NT2/D1 (cell line): ENCODE data around the gene FETUB.

ENCODE experiments used
- DNase-seq: peaks from one replicate; pipeline ENCODE4 v3.0.0-alpha.2; 2011; ENCODE audit warnings: low read depth, low spot score
- H3K27me3 ChIP-seq: 2 replicates; pipeline ENCODE4 v1.6.0; 2011; ENCODE audit warnings: mild to moderate bottlenecking; ENCODE audit not compliant: insufficient read length, insufficient read depth
- H3K36me3 ChIP-seq: 2 replicates; pipeline ENCODE4 v1.6.1; 2011; ENCODE audit warnings: mild to moderate bottlenecking, low read length, mixed read lengths; ENCODE audit not compliant: insufficient read depth, insufficient read length
- H3K4me1 ChIP-seq: 2 replicates; pipeline ENCODE4 v1.5.1; 2011; ENCODE audit not compliant: insufficient read depth, insufficient read length
- H3K4me3 ChIP-seq: 2 replicates; pipeline ENCODE4 v1.5.1; 2011; ENCODE audit warnings: low read depth; ENCODE audit not compliant: insufficient read length
- H3K9ac ChIP-seq: 2 replicates; pipeline ENCODE4 v1.6.0; 2011; ENCODE audit warnings: low read depth; ENCODE audit not compliant: insufficient read length
- H3K9me3 ChIP-seq: 2 replicates; pipeline ENCODE4 v1.5.1; 2011; ENCODE audit warnings: mild to moderate bottlenecking, low read length; ENCODE audit not compliant: insufficient read depth
- SUZ12 ChIP-seq: IDR thresholded peaks from 2 replicates; pipeline ENCODE4 v1.6.1; 2011; ENCODE audit not compliant: insufficient read length, insufficient read depth; ENCODE audit errors: extremely low read depth
- YY1 ChIP-seq: IDR thresholded peaks from 2 replicates; pipeline ENCODE4 v1.6.1; 2011; ENCODE audit not compliant: insufficient read length, insufficient read depth
- ZNF274 ChIP-seq: IDR thresholded peaks from 2 replicates; pipeline ENCODE4 v1.6.1; 2011; ENCODE audit warnings: mild to moderate bottlenecking, low read depth, low read length

The FETUB gene

DNA sequence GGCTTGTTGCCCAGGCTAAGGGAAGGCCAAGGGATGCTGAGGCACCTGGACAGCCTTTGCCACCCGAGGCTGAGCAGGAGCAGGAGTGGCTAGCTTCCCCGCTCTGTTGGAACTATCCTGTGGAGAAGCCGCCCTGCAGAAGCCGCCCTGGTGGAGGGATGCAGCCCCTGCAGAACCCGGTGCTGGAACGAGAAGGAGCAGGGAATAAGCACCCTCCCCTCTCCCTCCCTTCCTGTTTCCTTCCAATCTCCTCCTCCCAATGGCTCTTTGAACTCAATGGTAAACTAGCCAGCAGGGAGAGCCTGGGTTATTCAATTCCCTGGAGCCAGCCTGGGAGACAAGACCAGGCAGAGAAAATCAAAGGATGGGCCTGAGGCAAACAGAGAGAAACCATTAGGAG is 13.8 kb downstream of the FETUB start:
- no peak overlapping the region for H3K9ac ChIP-seq
- H3K27me3 ChIP-seq: no peaks in the 10 kb centered on the region
- no peaks in the 10 kb centered on the region for H3K36me3 ChIP-seq
- no peaks in the 10 kb centered on the region for H3K4me1 ChIP-seq
- no peak for TF ChIP-seq YY1
- no peak for TF ChIP-seq SUZ12
- TF ChIP-seq ZNF274: no peak
- no peak overlapping the region for H3K4me3 ChIP-seq
- peak; percentile 55 for DNase-seq
- H3K9me3 ChIP-seq: peaks cover 4% of the 10 kb centered on the region; the same call in 1 of the 2 replicates

DNA sequence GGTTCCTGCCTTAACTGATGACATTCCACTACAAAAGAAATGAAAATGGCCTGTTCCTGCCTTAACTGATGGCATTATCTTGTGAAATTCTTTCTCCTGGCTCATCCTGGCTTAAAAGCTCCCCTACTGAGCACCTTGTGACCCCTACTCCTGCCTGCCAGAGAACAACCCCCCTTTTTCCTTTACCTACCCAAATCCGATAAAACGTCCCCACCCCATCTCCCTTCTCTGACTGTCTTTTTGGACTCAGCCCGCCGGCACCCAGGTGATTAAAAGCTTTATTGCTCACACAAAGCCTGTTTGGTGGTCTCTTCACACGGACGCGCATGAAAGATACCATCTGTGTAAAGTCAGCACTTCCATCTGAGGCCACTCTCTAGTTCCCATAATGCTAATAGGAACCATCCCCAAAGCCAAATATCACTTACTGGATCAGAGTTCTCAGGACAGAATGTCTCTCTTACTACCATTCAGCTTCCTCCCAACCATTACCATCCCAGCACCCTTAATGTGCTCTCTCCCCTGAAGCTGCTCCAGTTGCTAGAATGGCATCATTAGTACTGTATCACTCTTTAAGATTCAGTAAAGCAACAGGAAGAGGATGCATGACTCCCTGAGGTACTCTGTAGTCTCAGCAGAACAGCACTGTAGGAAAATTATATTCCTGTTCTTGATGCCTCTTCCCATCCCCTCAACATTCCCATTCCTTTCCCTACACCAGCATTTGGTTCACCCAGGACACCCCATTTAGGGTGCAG is 23.3 kb downstream of the FETUB start:
- Histone ChIP-seq H3K4me1 (no peaks in the 10 kb centered on the region), H3K36me3 (no peaks in the 10 kb centered on the region), H3K4me3 (no peak overlapping the region), H3K9me3 (no peaks in the 10 kb centered on the region; the same call in 1 of the 2 replicates), H3K9ac (no peak overlapping the region), H3K27me3 (no peaks in the 10 kb centered on the region)
- DNase-seq: peak; percentile 40
- TF ChIP-seq SUZ12: no peak
- TF ChIP-seq YY1: no peak
- TF ChIP-seq ZNF274: no peak

DNA sequence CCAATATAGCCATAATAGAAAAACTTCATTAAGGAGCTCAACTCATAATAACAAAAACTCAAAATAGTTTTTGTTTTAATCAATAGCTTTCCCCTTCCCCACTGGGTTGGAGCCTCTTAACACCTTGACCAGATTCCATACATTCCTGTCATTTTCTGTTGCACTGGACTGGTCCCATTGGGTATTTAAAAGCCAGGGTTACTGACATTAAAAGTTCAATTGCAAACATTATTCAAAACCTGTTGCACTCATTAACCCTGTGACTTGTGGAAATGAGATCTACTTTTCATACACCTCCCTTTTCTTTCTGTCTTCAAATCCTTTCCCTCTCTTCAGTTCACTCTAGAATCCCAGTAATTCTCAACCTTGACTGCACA is 23.9 kb downstream of the FETUB start:
- peak; percentile 9 for DNase-seq
- no peaks in the 10 kb centered on the region for H3K27me3 ChIP-seq
- H3K36me3 ChIP-seq: no peaks in the 10 kb centered on the region

DNA sequence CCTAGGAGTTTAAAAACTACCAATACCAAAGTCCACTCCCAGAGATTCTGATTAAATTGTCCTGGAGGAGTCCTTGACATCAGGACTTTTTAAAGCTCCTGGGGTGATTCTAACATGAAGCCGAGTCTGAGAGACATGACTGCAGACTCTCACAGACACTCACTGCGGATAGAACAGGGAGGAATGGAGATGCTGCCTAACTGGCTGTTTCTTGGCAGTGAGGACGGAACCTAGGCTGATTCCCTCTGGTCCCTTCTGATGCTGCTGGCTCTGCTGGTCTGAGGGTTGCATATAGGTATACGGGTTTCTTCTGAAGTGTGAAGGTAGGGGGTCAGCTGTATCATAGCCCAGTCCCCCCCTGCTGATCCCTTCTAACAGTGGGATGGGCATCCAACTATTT is 24.3 kb downstream of the FETUB start:
- Histone ChIP-seq H3K9ac (no peak overlapping the region), H3K27me3 (no peaks in the 10 kb centered on the region), H3K4me3 (no peak overlapping the region), H3K4me1 (no peaks in the 10 kb centered on the region), H3K36me3 (no peaks in the 10 kb centered on the region), H3K9me3 (no peaks in the 10 kb centered on the region; the same call in 1 of the 2 replicates)
- TF ChIP-seq YY1 (no peak), SUZ12 (no peak), ZNF274 (no peak)
- DNase-seq: peak; percentile 16

More for the DNA sequence above, 23.9 kb downstream of the FETUB start:
- H3K9me3 ChIP-seq: no peaks in the 10 kb centered on the region; the same call in 1 of the 2 replicates
- no peaks in the 10 kb centered on the region for H3K4me1 ChIP-seq
- no peak overlapping the region for H3K4me3 ChIP-seq
- TF ChIP-seq ZNF274: no peak
- TF ChIP-seq SUZ12: no peak
- no peak for TF ChIP-seq YY1
- no peak overlapping the region for H3K9ac ChIP-seq

DNA sequence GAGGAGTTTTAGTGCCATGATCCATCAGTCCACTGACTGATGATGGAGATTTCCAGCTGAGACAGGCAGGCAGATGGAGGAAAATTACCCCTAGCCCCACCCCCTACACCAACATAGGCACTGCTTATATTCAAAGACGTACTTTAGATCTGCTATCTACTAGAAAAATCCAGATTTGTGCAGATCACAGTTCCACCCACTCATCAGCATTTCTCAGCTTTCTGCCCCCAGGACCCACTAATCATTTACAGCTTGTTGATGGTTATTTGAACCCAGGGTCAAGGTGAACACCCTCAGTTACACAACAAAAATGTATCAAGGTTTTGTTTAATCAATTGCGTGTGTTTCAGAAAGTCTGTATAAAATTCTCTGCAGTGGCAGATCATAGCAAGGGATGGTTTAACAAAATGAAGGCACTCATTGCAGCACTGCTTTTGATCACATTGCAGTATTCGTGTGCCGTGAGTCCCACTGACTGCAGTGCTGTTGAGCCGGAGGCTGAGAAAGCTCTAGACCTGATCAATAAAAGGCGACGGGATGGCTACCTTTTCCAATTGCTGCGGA is 25.5 kb downstream of the FETUB start, which contains the start of gene HRG:
Gene HRG (plus strand): TSS at position 390 of the 564 bp plus-strand sequence. CDS start 18 bp downstream, at position 408.
- no peak within 1 kb of the TSS for H3K9ac ChIP-seq
- H3K4me3 ChIP-seq: no peak within 1 kb of the TSS
- H3K27me3 ChIP-seq: no peaks in the 10 kb centered on the region
- no peak for DNase-seq
- no peaks in the 10 kb centered on the region for H3K36me3 ChIP-seq
- H3K4me1 ChIP-seq: no peaks in the 10 kb centered on the region
- H3K9me3 ChIP-seq: no peaks in the 10 kb centered on the region
- TF ChIP-seq ZNF274 (no peak), YY1 (no peak), SUZ12 (no peak)

DNA sequence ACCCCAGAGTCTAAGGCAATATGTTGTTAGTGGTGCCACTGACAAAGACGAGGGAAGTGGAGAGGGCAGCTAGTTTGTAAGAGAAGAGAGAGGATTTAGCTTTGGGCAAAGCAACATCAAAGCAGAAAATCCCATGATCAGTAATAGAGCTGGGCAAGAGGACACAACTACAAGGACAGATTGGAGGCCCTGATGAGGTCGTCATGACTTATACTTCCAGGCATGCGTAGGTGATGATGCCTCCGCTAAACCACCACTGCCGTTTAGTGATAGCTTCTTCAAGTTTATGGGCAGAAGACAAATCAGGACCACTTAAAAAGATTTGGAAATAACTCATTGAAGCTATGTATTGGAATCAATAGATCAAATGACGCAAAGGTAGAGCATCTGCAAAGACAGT is 28.2 kb downstream of the FETUB start:
- DNase-seq: no peak
- Histone ChIP-seq H3K9me3 (no peaks in the 10 kb centered on the region), H3K27me3 (no peaks in the 10 kb centered on the region), H3K4me1 (no peaks in the 10 kb centered on the region), H3K9ac (no peak overlapping the region), H3K36me3 (no peaks in the 10 kb centered on the region), H3K4me3 (no peak overlapping the region)
- no peak for TF ChIP-seq YY1
- no peak for TF ChIP-seq SUZ12
- TF ChIP-seq ZNF274: no peak

DNA sequence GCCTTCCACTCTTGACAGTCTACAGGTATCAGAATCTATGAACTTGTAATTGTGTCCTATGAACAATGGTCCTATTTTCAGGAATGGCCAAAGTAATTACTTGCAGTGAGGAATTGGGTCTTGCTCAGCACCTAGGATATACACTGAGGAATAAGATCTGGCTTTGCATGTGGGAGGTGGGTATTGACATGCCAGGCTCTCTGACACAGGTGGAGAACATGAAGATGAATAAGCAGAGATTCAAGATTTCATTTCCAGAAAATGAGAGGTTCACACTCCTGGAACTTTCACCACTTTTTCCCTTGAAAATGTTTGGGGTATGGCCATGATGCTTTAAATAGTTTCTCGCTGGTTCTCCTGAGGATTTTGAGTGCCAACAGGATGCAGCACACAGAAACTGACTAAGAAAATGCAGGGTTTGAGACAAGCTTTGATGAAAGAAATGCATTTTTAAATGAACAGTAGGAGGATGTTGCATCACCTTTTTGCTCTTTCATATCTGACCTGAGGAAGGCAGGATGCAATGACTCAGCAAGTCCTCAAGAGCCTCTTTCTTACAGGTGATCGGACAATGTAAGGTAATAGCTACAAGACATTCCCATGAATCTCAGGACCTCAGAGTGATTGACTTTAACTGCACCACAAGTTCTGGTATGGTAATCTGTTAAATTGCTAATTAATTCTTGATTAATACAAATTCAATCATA is 29.3 kb downstream of the FETUB start:
- H3K36me3 ChIP-seq: no peaks in the 10 kb centered on the region
- no peak overlapping the region for H3K9ac ChIP-seq
- no peaks in the 10 kb centered on the region for H3K4me1 ChIP-seq
- no peak overlapping the region for H3K4me3 ChIP-seq
- no peak for DNase-seq
- no peak for TF ChIP-seq SUZ12
- no peak for TF ChIP-seq YY1
- TF ChIP-seq ZNF274: no peak
- H3K9me3 ChIP-seq: no peaks in the 10 kb centered on the region
- no peaks in the 10 kb centered on the region for H3K27me3 ChIP-seq
